Measurements from ENCODE around the gene EIF2AK2. TPM values are rescaled to one million over a fixed set of nuclear protein-coding genes. Genes with fewer than 3 reads are reported as not detected.

EIF2AK2 gene
- total and polyA plus RNA-seq, 2 donors from 2014 or later: 6.4 to 37.6 TPM

GRCh38 chr2:37110306-37111212, 46.2 kb downstream of the EIF2AK2 start:
- no peak for FAIRE-seq
- H3K4me1 ChIP-seq (ENCODE audit: control insufficient read depth in 2 of 3, insufficient read depth in 2 of 3, low read depth in 1 of 3, low read length in 3 of 3): no peaks in the 10 kb centered on the region
- no peaks in the 10 kb centered on the region for H3K27me3 ChIP-seq (ENCODE audit: control insufficient read depth, insufficient read depth, low read length)
- H3K36me3 ChIP-seq (ENCODE audit: control insufficient read depth in 2 of 3, insufficient read depth in 3 of 3, low read length in 3 of 3): peaks cover 2 to 28% (median 22%) of the 10 kb centered on the region in 3 donors
- no peak overlapping the region for H3K4me3 ChIP-seq (ENCODE audit: low read length in 3 of 3)
- intact Hi-C loops (cut with DNase I): no loop called here
- H3K9me3 ChIP-seq (ENCODE audit: control insufficient read depth in 2 of 3, insufficient read depth in 1 of 3, low read length in 3 of 3): no peaks in the 10 kb centered on the region
- no peak for DNase-seq
- TF ChIP-seq CTCF (IDR thresholded peaks at IDR 0.05; ENCODE audit: borderline replicate concordance, extremely low read depth, insufficient read depth): no peak
- H3K9ac ChIP-seq (ENCODE audit: low read length in 3 of 3): no peak overlapping the region
- H3K27ac ChIP-seq (ENCODE audit: low read depth in 2 of 2, low read length in 2 of 2): no peak overlapping the region

GRCh38 chr2:37109523-37109922, 47.3 kb downstream of the EIF2AK2 start:
- TF ChIP-seq CTCF (IDR thresholded peaks at IDR 0.05; ENCODE audit: borderline replicate concordance, extremely low read depth, insufficient read depth): no peak
- Histone ChIP-seq H3K36me3 (ENCODE audit: control insufficient read depth in 2 of 3, insufficient read depth in 3 of 3, low read length in 3 of 3) (peaks cover 0 to 28% (median 22%) of the 10 kb centered on the region in 3 donors), H3K27me3 (ENCODE audit: control insufficient read depth, insufficient read depth, low read length) (no peaks in the 10 kb centered on the region), H3K4me3 (ENCODE audit: low read length in 3 of 3) (no peak overlapping the region), H3K9ac (ENCODE audit: low read length in 3 of 3) (no peak overlapping the region), H3K9me3 (ENCODE audit: control insufficient read depth in 2 of 3, insufficient read depth in 1 of 3, low read length in 3 of 3) (no peaks in the 10 kb centered on the region), H3K27ac (ENCODE audit: low read depth in 2 of 2, low read length in 2 of 2) (no peak overlapping the region), H3K4me1 (ENCODE audit: control insufficient read depth in 2 of 3, insufficient read depth in 2 of 3, low read depth in 1 of 3, low read length in 3 of 3) (no peaks in the 10 kb centered on the region)
- no peak for DNase-seq
- FAIRE-seq: no peak
- intact Hi-C loops (cut with DNase I): no loop called here

GRCh38 chr2:37105150-37105549, 51.6 kb downstream of the EIF2AK2 start:
- no peak for TF ChIP-seq CTCF (IDR thresholded peaks at IDR 0.05; ENCODE audit: borderline replicate concordance, extremely low read depth, insufficient read depth)
- Histone ChIP-seq H3K36me3 (ENCODE audit: control insufficient read depth in 2 of 3, insufficient read depth in 3 of 3, low read length in 3 of 3) (peaks cover 2 to 38% (median 15%) of the 10 kb centered on the region in 3 donors), H3K9me3 (ENCODE audit: control insufficient read depth in 2 of 3, insufficient read depth in 1 of 3, low read length in 3 of 3) (no peaks in the 10 kb centered on the region), H3K27me3 (ENCODE audit: control insufficient read depth, insufficient read depth, low read length) (no peaks in the 10 kb centered on the region), H3K4me1 (ENCODE audit: control insufficient read depth in 2 of 3, insufficient read depth in 2 of 3, low read depth in 1 of 3, low read length in 3 of 3) (no peaks in the 10 kb centered on the region), H3K9ac (ENCODE audit: low read length in 3 of 3) (no peak overlapping the region), H3K27ac (ENCODE audit: low read depth in 2 of 2, low read length in 2 of 2) (no peak overlapping the region), H3K4me3 (ENCODE audit: low read length in 3 of 3) (no peak overlapping the region)
- FAIRE-seq (no peak), DNase-seq (no peak)
- intact Hi-C loops (cut with DNase I): no loop called here
